HepG2 (cell line): ENCODE measurements around the gene SEC24A. TPM values are rescaled to one million over a fixed set of nuclear protein-coding genes. Genes with fewer than 3 reads are reported as not detected.

ENCODE experiments used
- AHR ChIP-seq: IDR thresholded peaks from 2 replicates; pipeline ENCODE4 v1.6.1; 2018; ENCODE audit warnings: missing genetic modification reagents, missing compliant biosample characterization
- ATAD3A ChIP-seq: sonication (generic); formaldehyde crosslinking; IDR thresholded peaks from 2 replicates; pipeline ENCODE4 v1.4.0; 2020; ENCODE audit warnings: missing genetic modification reagents
- ATRX ChIP-seq: sonication (generic); formaldehyde crosslinking; IDR thresholded peaks from 2 replicates; pipeline ENCODE4 v1.4.0; 2020; ENCODE audit warnings: missing genetic modification reagents, borderline replicate concordance
- CBX5 ChIP-seq: sonication (generic); formaldehyde crosslinking; IDR thresholded peaks from 2 replicates; pipeline ENCODE4 v1.4.0; 2020; ENCODE audit warnings: missing genetic modification reagents, borderline replicate concordance
- GTF3A ChIP-seq: sonication (generic); formaldehyde crosslinking; conservative IDR thresholded peaks from 2 replicates; pipeline ENCODE4 v1.4.0; 2020; ENCODE audit warnings: mild to moderate bottlenecking, missing genetic modification reagents
- HES4 ChIP-seq: sonication (generic); formaldehyde crosslinking; IDR thresholded peaks from 2 replicates; pipeline ENCODE4 v1.9.0; 2021; ENCODE audit warnings: mild to moderate bottlenecking, missing genetic modification reagents, borderline replicate concordance
- MAZ ChIP-seq, 2 experiments: sonication (generic) in 1 of 2; formaldehyde crosslinking in 1 of 2; IDR thresholded peaks; 2 replicates each; pipeline versions ENCODE4 v1.5.0 to v1.6.1; 2012 to 2020; ENCODE audit warnings: low read depth in 2 of 2, mild to moderate bottlenecking in 2 of 2, borderline replicate concordance in 1 of 2, improper control_type of control experiment in 1 of 2, low read length in 1 of 2, missing genetic modification reagents in 1 of 2, moderate library complexity in 1 of 2
- MED8 ChIP-seq: sonication (generic); formaldehyde crosslinking; IDR thresholded peaks from 2 replicates; pipeline ENCODE4 v1.8.1; 2023; ENCODE audit warnings: mild to moderate bottlenecking, missing genetic modification reagents; ENCODE audit not compliant: insufficient replicate concordance
- MXI1 ChIP-seq: IDR thresholded peaks from 3 replicates; pipeline ENCODE4 v1.6.1; 2012; ENCODE audit warnings: low read depth, low read length, inconsistent platforms, borderline replicate concordance
- NBN ChIP-seq: fragments of 450-650 bp; conservative IDR thresholded peaks from 2 replicates; pipeline ENCODE4 v1.6.1; 2017
- NFATC3 ChIP-seq: sonication (generic); formaldehyde crosslinking; IDR thresholded peaks from 2 replicates; pipeline ENCODE4 v1.5.1; 2020; ENCODE audit warnings: mild to moderate bottlenecking, missing genetic modification reagents
- NFE2L2 ChIP-seq: fragments of 150-350 bp; IDR thresholded peaks from 2 replicates; pipeline ENCODE4 v1.6.1; 2014; ENCODE audit warnings: low read length
- NR2C2 ChIP-seq: sonication (generic); formaldehyde crosslinking; IDR thresholded peaks from 2 replicates; pipeline ENCODE4 v1.4.0; 2020; ENCODE audit warnings: missing genetic modification reagents, mild to moderate bottlenecking, moderate library complexity, borderline replicate concordance
- PCBP1 ChIP-seq: fragments of 200-400 bp; formaldehyde crosslinking; IDR thresholded peaks from 2 replicates; pipeline ENCODE4 v1.6.1; 2017; ENCODE audit warnings: mild to moderate bottlenecking, low read depth, low read length, borderline replicate concordance
- PRMT3 ChIP-seq: sonication (generic); formaldehyde crosslinking; IDR thresholded peaks from 2 replicates; pipeline ENCODE4 v1.8.1; 2022; ENCODE audit warnings: low read depth, mild to moderate bottlenecking, moderate library complexity, missing genetic modification reagents, borderline replicate concordance
- RELA ChIP-seq: sonication (generic); formaldehyde crosslinking; IDR thresholded peaks from 2 replicates; pipeline ENCODE4 v1.4.0; 2020; ENCODE audit warnings: missing genetic modification reagents
- SIN3B ChIP-seq: fragments of 150-350 bp; IDR thresholded peaks from 2 replicates; pipeline ENCODE4 v1.6.1; 2014; ENCODE audit warnings: low read length
- ZBTB42 ChIP-seq: sonication (generic); formaldehyde crosslinking; IDR thresholded peaks from 2 replicates; pipeline ENCODE4 v1.5.0; 2020; ENCODE audit warnings: mild to moderate bottlenecking, missing genetic modification reagents
- ZBTB7B ChIP-seq: sonication (generic); formaldehyde crosslinking; IDR thresholded peaks from 2 replicates; pipeline ENCODE4 v1.4.0; 2020; ENCODE audit warnings: missing genetic modification reagents
- ZFP41 ChIP-seq: sonication (generic); formaldehyde crosslinking; IDR thresholded peaks from 2 replicates; pipeline ENCODE4 v1.4.0; 2020; ENCODE audit warnings: mild to moderate bottlenecking, missing genetic modification reagents, borderline replicate concordance
- ZFY ChIP-seq: sonication (generic); formaldehyde crosslinking; IDR thresholded peaks from 2 replicates; pipeline ENCODE4 v1.4.0; 2020; ENCODE audit warnings: missing genetic modification reagents
- ZNF484 ChIP-seq: sonication (generic); formaldehyde crosslinking; IDR thresholded peaks from 2 replicates; pipeline ENCODE4 v1.5.1; 2020; ENCODE audit warnings: mild to moderate bottlenecking, low read depth, missing genetic modification reagents, borderline replicate concordance
- ZNF543 ChIP-seq: sonication (generic); formaldehyde crosslinking; IDR thresholded peaks from 2 replicates; pipeline ENCODE4 v1.4.0; 2020; ENCODE audit warnings: mild to moderate bottlenecking, missing genetic modification reagents
- ZNF558 ChIP-seq: sonication (generic); formaldehyde crosslinking; IDR thresholded peaks from 2 replicates; pipeline ENCODE4 v1.9.0; 2022; ENCODE audit warnings: mild to moderate bottlenecking, missing genetic modification reagents, borderline replicate concordance
- ZNF780A ChIP-seq: sonication (generic); formaldehyde crosslinking; IDR thresholded peaks from 2 replicates; pipeline ENCODE4 v1.8.0; 2022; ENCODE audit warnings: mild to moderate bottlenecking, missing genetic modification reagents, moderate library complexity
- ZSCAN21 ChIP-seq: sonication (generic); formaldehyde crosslinking; IDR thresholded peaks from 2 replicates; pipeline ENCODE4 v1.8.0; 2022; ENCODE audit warnings: mild to moderate bottlenecking, missing genetic modification reagents, moderate library complexity, borderline replicate concordance
- polyA plus RNA-seq, 8 experiments: library from polyadenylated mRNA; depleted of rRNA in 3 of 8; stranded (reverse) in 7 of 8; unstranded in 1 of 8; fragments of >200 nt; fragmentation: Illumina TruSeq in 4 of 8; extraction: Trizol in 4 of 8; gene quantifications; 2 replicates each; pipeline versions ENCODE4 v1.2.1 to v1.2.3, GENCODE V29; 2011 to 2016; ENCODE audit warnings: low read depth in 4 of 8, missing spikeins in 1 of 8, mixed read lengths in 1 of 8; ENCODE audit not compliant: insufficient read depth in 1 of 8
- total RNA-seq, 5 experiments: library from RNA; depleted of rRNA; stranded (reverse); fragments of >200 nt; fragmentation: Illumina TruSeq; extraction: Trizol; gene quantifications; 2 replicates each; pipeline ENCODE4 v1.2.3, GENCODE V29; 2016; ENCODE audit warnings: low read depth in 1 of 5
- TF ChIP-seq, protein P1 (sequence below): sonication (generic); formaldehyde crosslinking; IDR thresholded peaks from 2 replicates; pipeline ENCODE4 v1.5.0; 2020; ENCODE audit warnings: mild to moderate bottlenecking, missing genetic modification reagents
- TF ChIP-seq, protein P2 (sequence below): sonication (generic); formaldehyde crosslinking; IDR thresholded peaks from 2 replicates; pipeline ENCODE4 v1.5.0; 2020; ENCODE audit warnings: missing genetic modification reagents

SEC24A gene
- total and polyA plus RNA-seq, 2 of the 13 experiments (the other 11 are each of a cell fraction or from before 2014, with no cell fraction given), result 30.5 to 56.8 TPM

DNA sequence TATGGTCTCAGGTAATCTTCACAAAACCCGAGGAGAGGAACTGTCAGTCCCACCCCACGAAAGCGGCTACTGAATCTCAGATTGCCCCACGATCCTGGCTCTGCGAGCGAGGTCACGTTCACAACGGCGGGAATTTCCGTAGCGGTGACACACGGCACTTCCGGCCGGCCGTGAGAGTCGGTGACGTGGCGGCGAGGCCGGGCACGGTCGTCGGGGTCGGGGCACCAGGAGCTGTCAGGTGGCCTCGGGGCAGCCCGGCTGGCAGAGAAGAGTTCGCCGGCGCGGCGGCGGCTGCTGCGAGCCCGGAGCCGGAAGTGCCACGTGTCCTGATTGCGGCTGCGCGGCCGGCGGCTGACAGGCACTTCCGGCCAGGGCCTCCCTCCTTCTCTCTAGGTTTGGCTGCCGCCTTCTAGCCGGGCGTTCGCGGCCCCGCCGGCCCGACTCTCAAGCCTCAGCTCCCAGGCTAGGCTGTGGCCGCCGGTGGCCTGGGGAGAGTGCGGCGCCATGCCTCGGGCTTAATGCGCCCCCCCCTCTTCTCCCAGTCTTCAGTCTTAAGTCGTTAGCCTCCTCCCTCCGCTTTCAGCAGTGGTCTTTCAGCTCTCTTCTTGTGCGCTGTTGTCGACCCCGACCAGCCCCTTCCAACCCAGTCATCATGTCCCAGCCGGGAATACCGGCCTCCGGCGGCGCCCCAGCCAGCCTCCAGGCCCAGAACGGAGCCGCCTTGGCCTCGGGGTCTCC lies at the start of gene SEC24A (continued):
- peak; percentile 92 for TF ChIP-seq ZNF780A (CRISPR knock-in tag)
- TF ChIP-seq NBN, result no peak
- peak; percentile 93; the same call in 1 of the 2 replicates for TF ChIP-seq ZSCAN21 (CRISPR knock-in tag)
- no peak for TF ChIP-seq ATRX (CRISPR knock-in tag)
- TF ChIP-seq ZBTB42 (CRISPR knock-in tag), result no peak
- TF ChIP-seq RELA (CRISPR knock-in tag), result 0 out of 2 replicates have a peak, but pooled peaks have one; percentile 95
- TF ChIP-seq ZFP41 (CRISPR knock-in tag), result peak; percentile 67; the same call in 1 of the 2 replicates
- no peak for TF ChIP-seq ZNF484
- TF ChIP-seq MXI1, result peak; percentile 93; the same call in 2 of the 3 replicates
- TF ChIP-seq PRMT3 (CRISPR knock-in tag), result no peak; the same call in 1 of the 2 replicates
- no peak for TF ChIP-seq ATAD3A
- TF ChIP-seq AHR (CRISPR knock-in tag), result peak; percentile 89
- TF ChIP-seq ZNF558 (CRISPR knock-in tag), result peak; percentile 36; the same call in 1 of the 2 replicates
- TF ChIP-seq MED8 (CRISPR knock-in tag), result peak; percentile 84
- peak; percentile 87 for TF ChIP-seq NR2C2 (CRISPR knock-in tag)
- peak; percentile 93 for TF ChIP-seq ZFY
- peak; percentile 55; the same call in 1 of the 2 replicates for TF ChIP-seq ZBTB7B
- TF ChIP-seq PCBP1, result no peak
- TF ChIP-seq CBX5 (CRISPR knock-in tag), result peak; percentile 94
- TF ChIP-seq, protein P1, sequence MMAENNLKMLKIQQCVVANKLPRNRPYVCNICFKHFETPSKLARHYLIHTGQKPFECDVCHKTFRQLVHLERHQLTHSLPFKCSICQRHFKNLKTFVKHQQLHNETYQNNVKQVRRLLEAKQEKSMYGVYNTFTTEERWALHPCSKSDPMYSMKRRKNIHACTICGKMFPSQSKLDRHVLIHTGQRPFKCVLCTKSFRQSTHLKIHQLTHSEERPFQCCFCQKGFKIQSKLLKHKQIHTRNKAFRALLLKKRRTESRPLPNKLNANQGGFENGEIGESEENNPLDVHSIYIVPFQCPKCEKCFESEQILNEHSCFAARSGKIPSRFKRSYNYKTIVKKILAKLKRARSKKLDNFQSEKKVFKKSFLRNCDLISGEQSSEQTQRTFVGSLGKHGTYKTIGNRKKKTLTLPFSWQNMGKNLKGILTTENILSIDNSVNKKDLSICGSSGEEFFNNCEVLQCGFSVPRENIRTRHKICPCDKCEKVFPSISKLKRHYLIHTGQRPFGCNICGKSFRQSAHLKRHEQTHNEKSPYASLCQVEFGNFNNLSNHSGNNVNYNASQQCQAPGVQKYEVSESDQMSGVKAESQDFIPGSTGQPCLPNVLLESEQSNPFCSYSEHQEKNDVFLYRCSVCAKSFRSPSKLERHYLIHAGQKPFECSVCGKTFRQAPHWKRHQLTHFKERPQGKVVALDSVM (CRISPR knock-in tag), result peak; percentile 76
- no peak for TF ChIP-seq NFE2L2
- peak; percentile 66; the same call in 1 of the 2 replicates for TF ChIP-seq ZNF543 (CRISPR knock-in tag)
- 0 out of 2 replicates have a peak, but pooled peaks have one; percentile 54 for TF ChIP-seq GTF3A (CRISPR knock-in tag)
- peak; percentile 58 for TF ChIP-seq HES4 (CRISPR knock-in tag)
- TF ChIP-seq, protein P2, sequence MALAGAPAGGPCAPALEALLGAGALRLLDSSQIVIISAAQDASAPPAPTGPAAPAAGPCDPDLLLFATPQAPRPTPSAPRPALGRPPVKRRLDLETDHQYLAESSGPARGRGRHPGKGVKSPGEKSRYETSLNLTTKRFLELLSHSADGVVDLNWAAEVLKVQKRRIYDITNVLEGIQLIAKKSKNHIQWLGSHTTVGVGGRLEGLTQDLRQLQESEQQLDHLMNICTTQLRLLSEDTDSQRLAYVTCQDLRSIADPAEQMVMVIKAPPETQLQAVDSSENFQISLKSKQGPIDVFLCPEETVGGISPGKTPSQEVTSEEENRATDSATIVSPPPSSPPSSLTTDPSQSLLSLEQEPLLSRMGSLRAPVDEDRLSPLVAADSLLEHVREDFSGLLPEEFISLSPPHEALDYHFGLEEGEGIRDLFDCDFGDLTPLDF (CRISPR knock-in tag), result peak; percentile 88
- peak; percentile 42; the same call in 1 of the 2 replicates for TF ChIP-seq NFATC3 (CRISPR knock-in tag)
- 0 out of 2 replicates have a peak, but pooled peaks have one; percentile 15 for TF ChIP-seq SIN3B
- TF ChIP-seq MAZ (IDR thresholded peaks at IDR 0.05; ENCODE audit: borderline replicate concordance, low read depth, low read length), result no peak
- TF ChIP-seq MAZ (CRISPR knock-in tag; IDR thresholded peaks at IDR 0.05; ENCODE audit: low read depth), result no peak; the same call in none of the 2 replicates
